WI38 (cell line): Measurements from ENCODE around the gene VSTM5.
A peak's percentile ranks its signal among the peaks of the same experiment; 100 is the strongest.
"Not testable (repeated sequence)": the region's sequence is repeated elsewhere in the genome, so short reads cannot be mapped to it uniquely, and the experiment has no call there.

Experiments
- H3K4me3 ChIP-seq: 2 replicates; pipeline ENCODE4 v1.5.1; 2011; ENCODE audit warnings: low read depth, mild to moderate bottlenecking, control low read depth, low read length
- CTCF ChIP-seq: IDR thresholded peaks from 2 replicates; pipeline ENCODE4 v1.5.1; 2012; ENCODE audit warnings: low read depth, mild to moderate bottlenecking, control low read depth, low read length

Gene VSTM5

GRCh38 chr11:93870616-93871015 lies 20.2 kb upstream of the VSTM5 start:
- no peak overlapping the region for H3K4me3 ChIP-seq
- no peak for TF ChIP-seq CTCF

- no peak overlapping the region for H3K4me3 ChIP-seq
- TF ChIP-seq CTCF: no peak
Measured at GRCh38 chr11:93869830-93870229, 19.4 kb upstream of the VSTM5 start.

- TF ChIP-seq CTCF: 0 out of 2 replicates have a peak, but pooled peaks have one; percentile 12
- H3K4me3 ChIP-seq: not testable (repeated sequence)
Measured at GRCh38 chr11:93868404-93868803, 18.0 kb upstream of the VSTM5 start.

- no peak for TF ChIP-seq CTCF
- no peak overlapping the region for H3K4me3 ChIP-seq
Measured at GRCh38 chr11:93861808-93862207, 11.4 kb upstream of the VSTM5 start.

- H3K4me3 ChIP-seq: no peak overlapping the region
- TF ChIP-seq CTCF: no peak
Measured at GRCh38 chr11:93858121-93858775, 7.8 kb upstream of the VSTM5 start.

- H3K4me3 ChIP-seq: no peak overlapping the region
- TF ChIP-seq CTCF: no peak
Measured at GRCh38 chr11:93857413-93858120, 7.1 kb upstream of the VSTM5 start.

GRCh38 chr11:93852242-93852641 lies 1.8 kb upstream of the VSTM5 start:
- H3K4me3 ChIP-seq: no peak overlapping the region
- TF ChIP-seq CTCF: no peak
